Stimulated activated CD8-positive, alpha-beta memory T cell treated with anti-CD3 and anti-CD28 coated beads, Interleukin-15, amount 100 ng/mL, for 4 hours (primary cell): ENCODE measurements around the gene TTYH3.
"Not testable (repeated sequence)": the region's sequence is repeated elsewhere in the genome, so short reads cannot be mapped to it uniquely, and the experiment has no call there.

Experiments used
- DNase-seq, 2 donors: peaks; one replicate each; pipeline ENCODE4 v3.0.0-alpha.2; 2020; ENCODE audit warnings: low read depth in 2 of 2

TTYH3 gene, protein sequence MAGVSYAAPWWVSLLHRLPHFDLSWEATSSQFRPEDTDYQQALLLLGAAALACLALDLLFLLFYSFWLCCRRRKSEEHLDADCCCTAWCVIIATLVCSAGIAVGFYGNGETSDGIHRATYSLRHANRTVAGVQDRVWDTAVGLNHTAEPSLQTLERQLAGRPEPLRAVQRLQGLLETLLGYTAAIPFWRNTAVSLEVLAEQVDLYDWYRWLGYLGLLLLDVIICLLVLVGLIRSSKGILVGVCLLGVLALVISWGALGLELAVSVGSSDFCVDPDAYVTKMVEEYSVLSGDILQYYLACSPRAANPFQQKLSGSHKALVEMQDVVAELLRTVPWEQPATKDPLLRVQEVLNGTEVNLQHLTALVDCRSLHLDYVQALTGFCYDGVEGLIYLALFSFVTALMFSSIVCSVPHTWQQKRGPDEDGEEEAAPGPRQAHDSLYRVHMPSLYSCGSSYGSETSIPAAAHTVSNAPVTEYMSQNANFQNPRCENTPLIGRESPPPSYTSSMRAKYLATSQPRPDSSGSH

DNA sequence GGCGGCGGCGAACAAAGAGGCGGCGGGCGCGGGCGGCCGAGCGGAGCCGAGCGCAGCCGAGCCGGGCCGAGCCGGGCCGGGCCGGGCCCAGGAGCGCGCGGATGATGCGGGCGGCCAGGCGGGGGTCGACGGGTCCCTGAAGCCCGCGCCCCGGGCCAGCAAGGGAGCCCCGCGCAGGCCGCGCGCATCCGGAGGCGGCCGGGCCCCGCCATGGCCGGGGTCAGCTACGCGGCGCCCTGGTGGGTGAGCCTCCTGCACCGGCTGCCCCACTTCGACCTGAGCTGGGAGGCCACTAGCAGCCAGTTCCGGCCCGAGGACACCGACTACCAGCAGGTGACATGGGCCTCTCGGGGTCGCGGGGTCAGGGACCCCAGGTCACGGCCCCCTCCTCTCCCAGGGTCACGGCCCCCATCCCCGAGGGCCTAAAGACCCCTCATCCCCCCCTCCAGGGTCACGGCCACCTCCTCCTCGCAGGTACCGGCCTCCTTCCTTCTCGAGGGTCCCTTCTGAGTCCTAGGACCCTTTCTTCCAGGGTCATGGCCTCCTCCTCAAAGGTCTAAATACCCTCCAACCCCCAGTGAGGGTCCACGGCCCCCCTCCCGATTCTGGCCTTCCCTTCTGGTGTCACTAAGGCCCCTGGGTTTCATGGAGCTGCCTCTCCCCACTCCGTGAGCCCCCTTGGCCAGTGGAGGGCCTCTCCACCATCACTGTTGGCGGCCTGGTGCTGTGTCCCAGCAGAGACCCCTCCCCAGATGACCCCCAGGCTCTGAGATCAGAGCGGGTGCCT lies at the start of gene TTYH3:
TSS of gene TTYH3 (plus strand) at position 41 of the 787 bp plus-strand sequence. CDS start at position 211, 170 bp downstream.
- no peak for DNase-seq

DNA sequence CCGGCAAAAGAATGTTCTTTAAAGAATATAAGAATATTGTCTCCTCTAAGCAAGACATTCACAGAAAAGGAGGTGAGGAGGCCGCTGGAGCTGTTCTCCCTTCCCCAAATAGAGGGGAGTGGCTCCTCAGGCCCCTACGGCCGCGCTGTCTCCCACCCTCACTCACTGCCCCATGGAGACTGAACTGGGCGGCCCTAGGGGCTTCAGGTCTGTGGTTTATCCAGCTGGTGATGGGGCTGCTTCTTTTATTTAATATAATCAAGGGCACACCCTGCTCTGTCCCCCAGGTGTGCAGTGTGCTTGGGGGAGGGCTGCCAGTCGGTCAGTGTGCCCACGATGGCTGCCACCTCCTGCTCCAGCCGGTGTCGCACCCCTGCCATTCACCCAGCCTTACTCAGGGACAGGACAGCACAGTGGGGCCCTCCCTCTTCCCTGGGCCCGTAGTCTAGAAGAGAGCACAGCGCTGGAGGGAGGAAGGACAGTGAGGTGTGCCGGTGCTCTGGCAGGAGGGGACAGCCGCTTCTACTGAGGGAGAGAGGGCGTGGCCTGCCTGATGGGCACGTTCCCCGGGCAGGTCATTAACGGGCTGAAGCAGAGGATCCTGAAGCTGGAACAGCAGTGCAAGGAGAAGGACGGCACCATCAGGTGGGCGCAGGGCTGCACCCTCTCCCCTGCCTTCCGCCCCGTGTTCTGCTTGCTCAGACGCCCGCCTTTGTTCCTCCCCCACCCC lies 49.6 kb upstream of the TTYH3 start:
- no peak for DNase-seq

DNA sequence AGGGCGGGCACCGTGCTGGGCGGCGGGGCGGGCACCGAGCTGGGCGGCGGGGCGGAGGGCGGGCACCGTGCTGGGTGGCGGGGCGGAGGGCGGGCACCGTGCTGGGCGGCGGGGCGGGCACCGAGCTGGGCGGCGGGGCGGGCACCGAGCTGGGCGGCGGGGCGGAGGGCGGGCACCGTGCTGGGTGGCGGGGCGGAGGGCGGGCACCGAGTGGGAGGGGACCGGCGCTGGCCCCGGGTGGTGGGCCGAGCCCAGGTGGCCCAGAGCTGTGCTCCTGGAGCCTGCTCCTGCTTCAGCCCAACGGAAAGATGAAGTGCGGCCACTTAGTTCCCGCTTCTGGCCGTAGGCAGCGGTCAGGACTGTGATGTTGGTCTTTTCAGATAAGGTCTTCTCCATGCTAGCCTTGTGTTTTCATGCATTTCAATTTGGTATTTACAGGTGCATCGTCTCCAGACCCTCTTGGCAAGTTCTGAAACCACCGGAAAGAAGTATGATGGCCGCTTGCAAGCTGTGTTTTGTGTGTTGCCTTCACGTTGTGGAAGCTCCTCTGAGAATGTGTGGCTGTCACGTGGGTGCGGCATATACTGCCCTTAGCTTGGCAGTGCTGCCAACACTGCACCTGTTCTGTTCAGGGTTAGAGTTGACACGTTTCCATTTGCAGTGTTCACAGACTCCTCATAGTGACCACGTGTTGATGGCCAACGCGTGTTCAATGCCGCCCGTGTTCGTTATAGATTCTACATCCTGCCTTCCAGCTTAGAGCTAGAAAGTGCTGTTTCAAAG lies 47.8 kb upstream of the TTYH3 start:
- no peak for DNase-seq

DNA sequence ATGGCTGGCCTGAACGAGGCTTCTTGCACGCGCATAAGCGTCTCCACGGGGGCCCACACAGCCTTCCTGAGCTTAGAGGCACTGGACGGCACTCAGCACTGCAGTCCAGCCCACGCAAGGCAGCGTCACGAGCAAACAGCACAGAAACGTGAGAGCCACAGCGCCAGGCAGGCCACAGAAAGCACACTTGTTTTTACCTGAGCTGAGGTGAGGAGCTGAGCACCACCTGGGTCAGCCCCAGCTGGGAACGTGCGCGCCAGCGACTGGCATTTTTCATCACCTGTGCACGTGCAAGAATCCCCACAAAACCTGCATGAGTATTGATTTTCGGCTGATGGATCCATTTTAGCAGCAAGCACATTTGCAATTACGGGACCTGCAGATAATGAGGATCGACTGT lies 46.3 kb upstream of the TTYH3 start:
- DNase-seq, result no peak

DNA sequence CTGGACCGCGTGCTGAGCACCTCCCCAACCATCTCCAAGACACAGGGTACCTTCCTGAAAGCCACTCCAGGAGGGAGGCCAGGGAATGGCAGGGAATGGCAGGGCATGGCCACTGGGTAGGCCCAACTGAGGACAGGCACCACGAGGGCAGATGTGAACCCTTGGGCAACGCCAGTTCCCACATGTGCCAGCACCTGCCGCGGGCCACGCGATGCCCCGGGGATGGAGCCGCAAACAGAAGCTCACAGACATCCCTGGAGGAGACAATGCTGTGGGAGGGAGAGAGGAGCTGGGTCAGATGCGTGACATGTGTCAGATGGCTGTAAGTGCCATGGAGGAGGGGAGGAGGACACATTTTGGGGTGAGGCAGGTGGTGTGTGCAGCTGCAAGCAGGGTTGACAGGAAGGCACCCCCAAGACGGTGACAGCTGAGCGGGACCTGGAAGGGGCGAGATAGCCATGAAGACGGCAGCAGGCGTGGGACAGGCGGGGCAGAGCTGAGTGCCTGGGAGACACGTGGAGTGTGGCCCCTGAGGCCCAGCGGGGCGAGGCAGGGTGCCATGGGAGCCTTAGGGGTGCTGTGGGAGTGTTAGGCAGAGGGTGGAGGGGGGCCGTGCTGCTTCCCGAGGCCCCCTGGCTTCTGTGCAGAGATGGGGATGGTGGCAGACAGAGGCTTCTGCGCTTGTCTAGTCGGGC lies 45.3 kb upstream of the TTYH3 start:
- no peak for DNase-seq

DNA sequence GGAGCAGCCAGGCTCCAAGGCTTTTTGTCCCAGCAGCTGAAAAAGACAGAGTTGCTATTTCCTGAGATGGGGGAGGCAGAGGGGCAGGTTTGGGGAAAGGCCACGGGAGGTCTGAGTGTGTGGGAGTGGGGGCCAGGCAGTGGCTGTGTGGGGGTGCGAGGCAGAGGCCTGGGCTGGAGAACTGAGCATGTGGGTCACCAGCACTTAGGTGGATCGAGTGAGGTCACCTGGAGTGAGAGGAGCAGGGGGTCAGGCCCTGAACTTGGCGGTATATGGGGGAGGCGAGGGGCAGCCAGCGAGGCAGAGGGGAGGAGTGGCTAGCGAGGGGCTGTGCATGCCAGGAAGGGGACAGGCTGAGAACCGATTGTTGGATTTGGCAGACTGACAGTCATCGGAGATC lies 44.7 kb upstream of the TTYH3 start:
- DNase-seq, result no peak

DNA sequence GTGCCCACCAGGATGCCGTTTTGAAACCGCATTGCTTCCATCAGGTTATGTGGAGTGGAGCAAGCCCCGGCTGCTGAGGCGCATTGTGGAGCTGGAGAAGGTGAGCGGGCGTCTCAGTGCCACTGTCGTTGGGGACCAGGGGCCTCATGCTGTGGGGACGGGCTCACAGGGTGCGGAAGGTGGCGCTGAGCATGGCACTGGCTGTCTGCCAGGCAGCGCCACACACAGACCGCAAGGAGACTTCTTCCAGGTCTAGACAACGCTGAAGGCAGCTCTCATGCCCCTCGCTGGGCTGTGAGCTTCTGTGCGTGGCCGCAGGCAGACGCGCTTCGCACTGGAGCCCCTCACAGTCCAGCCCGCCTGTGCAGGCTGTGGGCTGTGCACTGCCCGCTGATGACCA lies 44.0 kb upstream of the TTYH3 start:
- no peak for DNase-seq

DNA sequence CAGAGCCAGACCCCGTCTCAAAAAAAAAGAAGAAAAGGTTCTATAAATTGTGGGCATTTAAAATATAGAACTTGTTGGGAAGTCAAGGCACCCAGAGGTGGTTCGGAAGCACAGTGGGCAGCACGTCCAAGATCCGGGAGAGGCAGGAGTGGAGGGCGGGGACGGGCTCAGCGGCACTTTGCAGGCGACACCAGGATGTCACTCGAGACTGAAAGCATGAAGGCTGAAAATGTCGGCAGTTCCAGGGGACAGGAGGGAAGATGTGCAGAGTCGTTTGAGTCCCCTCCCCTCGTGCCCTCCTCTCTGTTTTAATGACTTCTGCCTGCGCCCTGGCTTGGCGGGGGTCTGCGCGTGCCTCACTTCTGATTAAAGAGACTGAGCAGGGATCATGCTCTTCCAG lies 42.4 kb upstream of the TTYH3 start:
- DNase-seq, result no peak

DNA sequence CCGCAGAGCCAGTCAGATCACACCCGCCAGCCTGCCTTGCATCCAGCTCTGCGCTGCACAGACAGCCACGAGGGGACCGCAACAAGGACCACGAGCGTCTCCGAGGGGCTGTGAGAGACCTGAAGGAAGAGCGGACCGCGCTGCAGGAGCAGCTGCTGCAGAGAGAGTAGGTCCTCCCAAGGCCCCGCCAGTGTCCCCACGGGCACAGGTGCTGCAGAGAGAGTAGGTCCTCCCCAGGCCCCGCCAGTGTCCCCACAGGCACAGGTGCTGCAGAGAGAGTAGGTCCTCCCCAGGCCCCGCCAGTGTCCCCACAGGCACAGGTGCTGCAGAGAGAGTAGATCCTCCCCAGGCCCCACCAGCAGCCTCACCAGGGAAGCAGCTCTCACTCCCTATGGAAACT lies 41.8 kb upstream of the TTYH3 start:
- not testable (repeated sequence) for DNase-seq

DNA sequence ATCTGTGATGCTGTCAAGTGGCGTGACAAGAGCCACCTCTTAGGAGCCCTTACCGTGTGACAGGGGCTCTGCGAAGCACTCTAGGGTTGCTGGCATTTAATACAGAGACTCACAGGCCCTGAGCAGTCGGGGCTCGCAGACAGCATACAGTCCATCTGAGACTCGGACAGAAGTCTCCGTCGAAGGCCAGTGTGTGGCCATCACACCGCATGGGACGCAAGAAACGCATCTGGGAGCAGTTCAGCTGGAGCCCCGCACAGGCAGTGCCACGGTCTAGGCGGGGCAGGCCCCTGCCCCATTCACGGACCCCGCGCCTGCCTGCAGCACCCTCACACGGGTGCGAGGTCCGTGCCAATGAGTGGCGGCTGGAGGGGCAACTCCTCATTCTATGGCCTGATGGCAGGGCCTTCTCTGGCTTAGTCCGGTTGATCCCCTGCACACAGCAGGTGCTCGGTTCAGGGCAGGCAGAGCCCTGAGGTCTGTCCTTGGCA lies 39.4 kb upstream of the TTYH3 start:
- no peak for DNase-seq

DNA sequence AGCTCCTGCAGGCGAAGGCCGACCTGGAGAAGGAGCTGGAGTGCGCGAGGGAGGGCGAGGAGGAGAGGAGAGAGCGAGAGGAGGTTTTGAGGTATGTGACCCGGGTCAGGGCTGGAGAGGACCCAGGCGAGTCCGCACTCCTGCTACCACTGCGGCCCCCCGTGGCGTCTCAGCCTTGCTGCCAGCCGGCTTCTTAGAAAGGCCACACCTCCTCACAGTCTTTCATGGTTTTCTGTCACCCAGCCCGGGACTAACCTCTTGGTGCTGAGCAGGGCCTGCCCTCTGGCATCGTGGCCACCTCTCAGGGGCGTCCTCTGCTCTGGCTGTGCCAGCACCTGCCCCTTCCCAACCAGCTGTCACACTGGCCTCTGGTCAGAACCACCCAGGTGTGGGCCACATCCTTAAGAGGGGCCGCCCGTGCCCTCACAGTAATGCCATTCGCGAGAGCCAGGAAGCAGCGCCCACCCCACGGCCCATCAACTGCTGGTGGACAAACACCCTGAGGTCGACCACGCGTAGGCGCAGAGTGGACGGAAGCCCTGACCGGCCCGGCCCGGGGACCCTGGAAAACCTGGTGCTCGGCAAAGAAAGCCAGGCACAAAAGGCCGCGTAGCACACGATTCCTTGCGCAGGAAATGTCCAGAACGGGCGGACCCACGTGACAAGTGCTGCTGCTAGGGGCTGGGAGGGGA lies 38.6 kb upstream of the TTYH3 start:
- no peak for DNase-seq

DNA sequence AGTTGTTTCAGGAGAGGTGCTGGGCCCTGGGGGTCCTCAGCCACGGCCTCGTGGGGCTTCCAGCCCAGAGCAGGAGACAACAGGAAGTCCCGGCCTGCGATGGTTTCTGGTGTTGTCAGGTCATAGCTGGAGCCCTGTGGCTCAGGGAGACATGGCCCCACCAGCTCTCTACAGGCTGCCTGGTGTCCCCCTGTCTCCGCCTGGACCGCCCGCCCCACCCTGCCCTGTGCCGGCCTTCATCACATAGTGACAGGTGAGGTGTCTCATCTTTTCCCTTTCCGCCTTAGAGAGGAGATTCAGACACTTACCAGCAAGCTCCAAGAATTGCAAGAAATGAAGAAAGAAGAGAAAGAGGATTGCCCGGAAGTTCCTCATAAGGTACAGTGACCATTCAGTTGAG lies 37.2 kb upstream of the TTYH3 start:
- DNase-seq, result no peak

DNA sequence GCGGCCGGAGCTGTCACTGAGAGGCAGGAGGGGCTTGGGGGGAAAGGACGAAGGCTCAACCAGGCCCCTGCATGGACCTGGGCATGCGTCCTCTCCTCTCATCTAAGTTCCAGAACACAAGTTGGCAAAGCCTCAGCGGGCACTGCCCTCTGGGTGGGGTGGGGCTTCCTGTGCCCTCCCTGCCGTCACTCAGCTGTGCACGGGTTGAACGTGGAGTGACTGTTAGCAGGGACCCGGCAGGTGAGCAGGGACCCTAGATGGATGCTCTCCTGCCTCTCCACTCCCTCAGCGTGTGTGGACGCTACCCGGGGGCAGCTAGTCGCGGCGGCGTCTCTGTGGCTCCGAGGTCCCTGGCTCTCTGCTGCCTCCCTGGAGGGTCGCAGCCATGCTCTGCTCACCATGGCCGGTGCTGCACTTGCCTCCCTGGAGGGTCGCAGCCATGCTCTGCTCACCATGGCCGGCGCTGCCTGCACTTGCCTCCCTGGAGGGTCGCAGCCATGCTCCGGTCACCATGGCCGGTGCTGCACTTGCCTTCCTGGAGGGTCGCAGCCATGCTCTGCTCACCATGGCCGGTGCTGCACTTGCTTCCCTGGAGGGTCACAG lies 36.4 kb upstream of the TTYH3 start:
- no peak for DNase-seq

DNA sequence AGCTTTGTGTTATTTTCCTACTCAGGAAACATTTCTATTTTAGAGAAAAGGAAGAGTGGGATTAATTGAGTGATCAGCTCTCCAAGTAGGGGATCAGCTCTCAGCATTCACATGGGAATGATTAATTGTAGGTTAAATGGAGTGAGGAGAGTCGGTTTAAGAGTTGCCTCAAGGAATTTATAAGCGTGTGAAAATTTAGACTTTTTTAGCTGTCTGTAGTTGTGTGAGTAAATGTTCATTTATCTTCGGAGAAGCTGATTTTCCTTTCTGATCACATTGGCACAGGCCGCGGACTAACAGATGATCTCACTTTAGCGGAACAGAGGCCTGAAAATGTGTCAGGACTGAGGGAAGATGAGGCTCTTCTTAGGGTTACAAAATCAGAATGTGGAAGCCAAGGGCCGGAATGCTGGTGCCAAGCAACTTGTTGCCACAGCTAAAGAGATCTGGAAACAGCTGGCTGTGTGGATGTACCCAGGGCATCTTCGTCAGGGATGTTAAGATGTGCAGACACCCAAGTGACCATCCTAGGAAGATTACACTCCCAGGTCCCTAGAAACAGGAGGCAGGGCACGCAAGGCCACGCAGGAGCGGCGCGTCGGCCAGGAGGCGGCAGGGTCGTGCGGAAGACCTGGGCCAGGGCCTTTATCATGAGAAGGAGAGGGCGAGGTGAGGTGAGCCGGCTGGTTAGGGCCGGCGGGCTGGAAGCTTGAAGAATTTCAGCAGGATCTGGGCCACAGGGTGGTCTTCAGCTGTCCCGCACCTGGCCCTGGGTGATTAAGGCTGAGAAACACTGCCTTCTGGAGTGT lies 35.1 kb upstream of the TTYH3 start:
- DNase-seq, result no peak

DNA sequence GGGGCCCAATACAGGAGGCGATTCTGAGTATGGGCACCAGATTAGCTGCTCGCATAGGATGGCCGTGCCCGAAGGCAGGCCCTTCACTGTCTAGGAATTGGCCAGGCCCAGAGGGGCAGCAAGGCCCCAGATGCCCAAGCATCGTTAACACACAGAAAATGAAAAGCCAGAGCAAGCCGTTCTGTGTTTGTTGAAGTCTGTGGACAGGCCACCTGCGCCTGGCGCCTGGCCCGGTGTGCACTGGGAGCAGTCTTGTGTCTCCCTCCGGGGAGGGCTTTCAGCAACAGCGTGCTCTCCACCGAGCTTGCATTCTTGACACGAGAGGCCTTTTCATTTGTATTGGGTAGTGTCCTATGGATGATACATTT lies 34.5 kb upstream of the TTYH3 start:
- no peak for DNase-seq

DNA sequence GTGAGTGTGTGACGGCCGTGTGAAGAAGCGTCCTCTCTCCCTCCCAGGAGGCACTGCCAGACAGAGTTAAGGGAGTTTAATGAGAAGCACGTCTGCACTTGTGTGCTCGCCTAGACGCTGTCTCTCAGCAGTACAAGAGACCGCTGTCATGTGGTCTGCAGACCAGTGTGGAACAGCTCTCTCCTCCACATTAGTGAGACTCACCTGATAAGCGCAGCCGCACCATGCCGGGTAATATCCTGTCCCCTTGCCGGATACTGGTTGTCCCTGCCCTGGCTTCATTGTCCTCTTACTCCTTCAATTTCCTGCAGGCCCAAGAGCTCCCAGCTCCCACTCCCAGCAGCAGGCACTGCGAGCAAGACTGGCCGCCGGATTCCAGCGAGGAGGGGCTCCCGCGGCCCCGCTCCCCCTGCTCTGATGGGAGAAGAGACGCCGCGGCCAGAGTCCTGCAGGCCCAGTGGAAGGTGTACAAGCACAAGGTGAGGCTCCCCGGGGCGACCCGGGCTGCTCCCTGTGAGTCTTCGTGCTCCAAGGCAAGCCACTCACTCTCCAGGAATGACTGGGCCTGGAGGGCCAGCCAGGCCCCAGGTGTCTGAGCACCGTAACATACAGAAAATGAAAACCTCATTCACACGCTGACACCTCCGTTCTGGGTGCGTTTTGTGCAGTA lies 33.5 kb upstream of the TTYH3 start:
- no peak for DNase-seq

DNA sequence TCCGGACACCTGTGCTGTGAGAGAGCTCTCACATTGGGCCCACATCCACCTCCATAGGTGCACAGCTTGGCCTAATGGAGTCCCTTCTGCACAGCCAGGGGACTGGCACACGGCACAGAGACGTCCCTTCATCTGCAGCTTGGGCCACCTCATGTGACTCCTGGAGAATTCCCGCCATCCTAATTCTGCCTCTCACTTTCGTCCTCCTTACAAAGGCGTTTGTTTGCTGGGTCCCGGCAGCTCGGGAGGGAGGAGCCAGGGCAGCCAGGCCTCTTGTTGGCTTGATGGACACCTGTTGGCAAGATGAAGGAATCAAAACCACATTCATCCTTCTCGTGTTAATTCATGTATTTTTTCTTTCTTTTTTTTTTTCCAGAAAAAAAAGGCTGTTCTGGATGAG lies 30.7 kb upstream of the TTYH3 start:
- DNase-seq, result no peak

DNA sequence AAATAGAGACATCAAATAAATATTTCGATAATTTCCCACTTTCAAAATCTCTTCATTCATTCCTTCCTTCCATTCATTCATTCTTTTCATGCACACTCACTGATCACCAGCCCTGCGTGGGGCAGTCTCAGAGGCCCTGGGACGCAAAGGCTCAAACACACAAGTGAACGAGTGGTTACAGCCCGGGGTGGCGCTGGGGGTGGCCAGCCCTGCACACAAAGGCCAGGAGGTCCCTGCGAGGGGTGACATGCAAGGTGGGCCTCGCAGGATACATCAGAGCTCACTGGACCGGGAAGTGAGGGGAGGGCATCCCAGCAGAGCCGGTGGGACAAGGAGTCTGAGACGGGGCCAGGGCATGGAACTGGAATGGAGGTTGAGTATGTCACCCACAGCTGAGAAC lies 29.9 kb upstream of the TTYH3 start:
- DNase-seq, result no peak
